ENCODE measurements around the gene TAB2. TPM values are rescaled to one million over a fixed set of nuclear protein-coding genes. Genes with fewer than 3 reads are reported as not detected.

The TAB2 gene
- total RNA-seq, 4 donors from 2014 or later = 32.5 to 71.4 (median 43.8) TPM

GRCh38 chr6:149453597-149454345 is 136.3 kb downstream of the TAB2 start:
- WGBS, 2 donors = 49 to 56% methylated on average over 6 of the region's 6 CpGs
- intact Hi-C loops (cut with DNase I; ENCODE audit: low total_unique reads) = no loop called here
- TF ChIP-seq CTCF (IDR thresholded peaks at IDR 0.05) (no peak), POLR2A (IDR thresholded peaks at IDR 0.05) (no peak)
- H3K4me3 ChIP-seq (ENCODE audit: low read depth, poor library complexity, severe bottlenecking) = no peak overlapping the region
- no peak for DNase-seq (ENCODE audit: low spot score in 2 of 2)

DNA sequence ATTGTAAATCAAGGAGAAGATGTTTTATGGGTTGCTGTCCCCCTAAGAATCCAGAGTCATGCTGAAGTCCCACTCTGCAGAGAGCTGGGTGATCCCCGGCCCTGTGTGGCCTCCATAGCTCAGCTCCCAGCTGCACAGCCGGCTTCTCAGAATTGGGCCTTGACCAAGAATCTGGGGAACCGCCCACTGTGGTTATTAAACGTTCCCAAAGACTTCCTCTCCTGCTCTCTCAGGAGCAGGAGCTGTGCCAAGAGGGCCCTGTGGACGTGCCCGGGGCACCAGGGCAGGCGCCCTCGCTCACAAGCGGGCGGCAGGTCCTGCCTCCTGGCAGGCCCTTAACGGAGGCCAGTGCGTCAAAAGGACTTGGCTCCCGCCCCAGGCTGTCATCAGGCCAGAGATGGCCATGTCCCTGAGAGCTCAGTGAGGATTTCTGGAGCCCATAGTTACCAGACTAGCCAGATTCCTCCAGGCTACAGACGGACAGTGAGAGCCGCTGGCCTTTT is 136.9 kb downstream of the TAB2 start:
- WGBS, 2 donors = 2 to 4% methylated on average over 11 to 15 of the region's 15 CpGs
- TF ChIP-seq POLR2A (IDR thresholded peaks at IDR 0.05) (no peak), CTCF (IDR thresholded peaks at IDR 0.05) (no peak)
- intact Hi-C loops (cut with DNase I; ENCODE audit: low total_unique reads) = no loop called here

GRCh38 chr6:149455031-149455732 is 137.7 kb downstream of the TAB2 start:
- WGBS, 2 donors = 84 to 85% methylated on average over 11 of the region's 11 CpGs
- intact Hi-C loops (cut with DNase I; ENCODE audit: low total_unique reads) = no loop called here
- no peak for TF ChIP-seq POLR2A (IDR thresholded peaks at IDR 0.05)
- TF ChIP-seq CTCF (IDR thresholded peaks at IDR 0.05) = no peak
- H3K4me3 ChIP-seq (ENCODE audit: low read depth, poor library complexity, severe bottlenecking) = no peak overlapping the region
- DNase-seq (ENCODE audit: low spot score in 2 of 2) = no peak

More for the DNA sequence above, 136.9 kb downstream of the TAB2 start:
- peak; percentile 82 to 97 for DNase-seq (ENCODE audit: low spot score in 2 of 2)
- H3K4me3 ChIP-seq (ENCODE audit: low read depth, poor library complexity, severe bottlenecking) = no peak overlapping the region

GRCh38 chr6:149456311-149457021 is 139.0 kb downstream of the TAB2 start:
- no peak overlapping the region for H3K4me3 ChIP-seq (ENCODE audit: low read depth, poor library complexity, severe bottlenecking)
- DNase-seq (ENCODE audit: low spot score in 2 of 2) = no peak
- no peak for TF ChIP-seq CTCF (IDR thresholded peaks at IDR 0.05)
- no peak for TF ChIP-seq POLR2A (IDR thresholded peaks at IDR 0.05)
- 87 to 93% methylated on average over 44 to 49 of the region's 49 CpGs for WGBS, 2 donors
- intact Hi-C loops (cut with DNase I; ENCODE audit: low total_unique reads) = no loop called here

DNA sequence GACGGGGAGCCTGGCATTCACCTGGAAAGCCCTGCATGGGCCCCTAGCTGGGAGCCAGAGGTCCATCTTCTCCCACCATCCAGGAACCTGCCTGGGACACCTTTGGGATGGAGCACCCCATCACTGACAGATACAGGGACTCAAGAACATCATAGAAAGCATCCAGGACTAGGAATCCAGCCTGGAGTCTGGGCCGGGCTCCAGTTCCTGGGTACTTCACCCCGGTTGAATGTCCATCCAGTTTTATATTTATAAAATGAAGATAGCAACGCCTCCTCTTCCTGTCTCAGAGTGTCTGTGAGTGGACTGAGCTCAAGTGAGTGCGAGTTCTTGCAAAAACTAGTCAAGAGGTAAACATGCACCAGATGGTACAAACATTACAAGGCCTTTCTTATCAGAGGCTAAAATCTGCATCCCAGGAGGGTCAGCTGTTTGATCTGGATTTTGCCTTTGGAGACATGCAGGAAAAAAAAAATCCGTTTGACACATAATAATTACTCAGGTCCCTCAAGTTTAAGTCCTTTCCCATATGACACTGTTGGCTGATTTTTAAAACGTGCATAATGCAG is 139.9 kb downstream of the TAB2 start:
- 82 to 86% methylated on average over 7 of the region's 7 CpGs for WGBS, 2 donors
- no peak for TF ChIP-seq CTCF (IDR thresholded peaks at IDR 0.05)
- TF ChIP-seq POLR2A (IDR thresholded peaks at IDR 0.05) = no peak
- DNase-seq (ENCODE audit: low spot score in 2 of 2) = no peak
- H3K4me3 ChIP-seq (ENCODE audit: low read depth, poor library complexity, severe bottlenecking) = no peak overlapping the region
- intact Hi-C loops (cut with DNase I; ENCODE audit: low total_unique reads) = no loop called here
